WTC11 (cell line): ENCODE measurements around the gene XIRP2. TPM values are rescaled to one million over a fixed set of nuclear protein-coding genes. Genes with fewer than 3 reads are reported as not detected.

ENCODE experiments used
- ATAC-seq: fragments of 200-7000 bp; cut with Tn5 transposase; 2 replicates; pipeline ENCODE4 v1.10.0; 2021; ENCODE audit warnings: mild to moderate bottlenecking, moderate library complexity
- CTCF ChIA-PET: fragments of 300-600 bp; sonication (Branson Sonifier 250); formaldehyde crosslinking; loops from one replicate; lab custom pipeline; 2021; ENCODE audit warnings: antibody characterized with exemption; lab: Charles Lee
- POLR2A ChIA-PET: fragments of 350-600 bp; sonication (Branson Sonifier 250); formaldehyde crosslinking; loops from one replicate; lab custom pipeline; 2021; ENCODE audit warnings: antibody characterized with exemption; lab: Charles Lee
- DNase-seq: peaks from one replicate; pipeline ENCODE4 v3.0.0; 2021; ENCODE audit warnings: low spot score
- H3K27ac Mint-ChIP-seq: 2 replicates; pipeline ENCODE4 v1.8.0; 2021; ENCODE audit warnings: mixed read lengths
- H3K27me3 Mint-ChIP-seq: 2 replicates; pipeline ENCODE4 v1.8.0; 2021; ENCODE audit warnings: low read depth, mild to moderate bottlenecking, moderate library complexity, mixed read lengths
- H3K36me3 Mint-ChIP-seq: 2 replicates; pipeline ENCODE4 v1.8.0; 2021; ENCODE audit warnings: mixed read lengths
- H3K4me1 Mint-ChIP-seq: 2 replicates; pipeline ENCODE4 v1.8.0; 2022; ENCODE audit warnings: mixed read lengths
- H3K4me3 Mint-ChIP-seq: 2 replicates; pipeline ENCODE4 v1.8.0; 2021; ENCODE audit warnings: mild to moderate bottlenecking, moderate library complexity, mixed read lengths
- H3K9me3 Mint-ChIP-seq: 2 replicates; pipeline ENCODE4 v1.8.0; 2021; ENCODE audit warnings: mixed read lengths
- CDX4 ChIP-seq: fragments of 250-450 bp; sonication (Bioruptor Pico); IDR thresholded peaks from 2 replicates; pipeline ENCODE4 v1.9.0; 2021; ENCODE audit warnings: moderate library complexity, mild to moderate bottlenecking, inconsistent platforms, borderline replicate concordance
- CREB1 ChIP-seq: sonication (generic); formaldehyde crosslinking; IDR thresholded peaks from 2 replicates; pipeline ENCODE4 v1.8.0; 2023; ENCODE audit warnings: mild to moderate bottlenecking, missing genetic modification reagents
- CTCF ChIP-seq: fragments of 200-600 bp; IDR thresholded peaks from 2 replicates; pipeline ENCODE4 v1.8.0; 2022; ENCODE audit warnings: antibody characterized with exemption
- E2F1 ChIP-seq: sonication (generic); formaldehyde crosslinking; IDR thresholded peaks from 2 replicates; pipeline ENCODE4 v1.8.0; 2022; ENCODE audit warnings: mild to moderate bottlenecking, missing genetic modification reagents
- E2F5 ChIP-seq: sonication (generic); formaldehyde crosslinking; IDR thresholded peaks from 2 replicates; pipeline ENCODE4 v1.8.1; 2022; ENCODE audit warnings: mild to moderate bottlenecking, moderate library complexity, missing genetic modification reagents
- ETV6 ChIP-seq: sonication (generic); formaldehyde crosslinking; IDR thresholded peaks from 2 replicates; pipeline ENCODE4 v1.8.1; 2022; ENCODE audit warnings: mild to moderate bottlenecking, missing genetic modification reagents
- GABPB1 ChIP-seq: sonication (generic); formaldehyde crosslinking; IDR thresholded peaks from 2 replicates; pipeline ENCODE4 v1.8.1; 2023; ENCODE audit warnings: mild to moderate bottlenecking, missing genetic modification reagents
- HMGA2 ChIP-seq: fragments of 250-450 bp; sonication (Bioruptor Pico); IDR thresholded peaks from 2 replicates; pipeline ENCODE4 v1.4.0; 2021; ENCODE audit warnings: mild to moderate bottlenecking, moderate library complexity
- HMGXB4 ChIP-seq: sonication (generic); formaldehyde crosslinking; IDR thresholded peaks from 2 replicates; pipeline ENCODE4 v1.8.1; 2023; ENCODE audit warnings: mild to moderate bottlenecking, moderate library complexity, missing genetic modification reagents
- IRF1 ChIP-seq: sonication (generic); formaldehyde crosslinking; IDR thresholded peaks from 2 replicates; pipeline ENCODE4 v1.8.0; 2023; ENCODE audit warnings: missing genetic modification reagents
- IRF2 ChIP-seq: sonication (generic); formaldehyde crosslinking; IDR thresholded peaks from 2 replicates; pipeline ENCODE4 v1.8.0; 2022; ENCODE audit warnings: low read depth, missing genetic modification reagents, borderline replicate concordance
- JAZF1 ChIP-seq: fragments of 250-450 bp; sonication (Bioruptor Pico); IDR thresholded peaks from 2 replicates; pipeline ENCODE4 v1.9.0; 2021; ENCODE audit warnings: moderate library complexity, mild to moderate bottlenecking, inconsistent platforms
- JUN ChIP-seq: sonication (generic); formaldehyde crosslinking; IDR thresholded peaks from 2 replicates; pipeline ENCODE4 v1.8.0; 2023; ENCODE audit warnings: mild to moderate bottlenecking, missing genetic modification reagents
- KAT7 ChIP-seq: sonication (generic); formaldehyde crosslinking; IDR thresholded peaks from 2 replicates; pipeline ENCODE4 v1.8.1; 2023; ENCODE audit warnings: missing genetic modification reagents, mild to moderate bottlenecking, borderline replicate concordance
- NFYB ChIP-seq: sonication (generic); formaldehyde crosslinking; conservative IDR thresholded peaks from 2 replicates; pipeline ENCODE4 v1.8.0; 2022; ENCODE audit warnings: low read depth, missing genetic modification reagents
- NR2C2 ChIP-seq: sonication (generic); formaldehyde crosslinking; IDR thresholded peaks from 2 replicates; pipeline ENCODE4 v1.8.0; 2022; ENCODE audit warnings: mild to moderate bottlenecking, missing genetic modification reagents
- NR3C1 ChIP-seq: sonication (generic); formaldehyde crosslinking; conservative IDR thresholded peaks from 2 replicates; pipeline ENCODE4 v1.8.1; 2023; ENCODE audit warnings: low read depth, mild to moderate bottlenecking, missing genetic modification reagents
- OVOL2 ChIP-seq: fragments of 250-450 bp; sonication (Bioruptor Pico); IDR thresholded peaks from 2 replicates; pipeline ENCODE4 v1.9.0; 2021; ENCODE audit warnings: mild to moderate bottlenecking, borderline replicate concordance
- PRRX2 ChIP-seq: fragments of 250-450 bp; sonication (Bioruptor Pico); IDR thresholded peaks from 2 replicates; pipeline ENCODE4 v1.8.0; 2021; ENCODE audit warnings: mild to moderate bottlenecking
- RELA ChIP-seq: sonication (generic); formaldehyde crosslinking; IDR thresholded peaks from 2 replicates; pipeline ENCODE4 v1.8.1; 2022; ENCODE audit warnings: missing genetic modification reagents, mild to moderate bottlenecking, borderline replicate concordance
- TCF7 ChIP-seq: sonication (generic); formaldehyde crosslinking; IDR thresholded peaks from 2 replicates; pipeline ENCODE4 v1.8.0; 2022; ENCODE audit warnings: mild to moderate bottlenecking, low read depth, missing genetic modification reagents, moderate library complexity
- ZMAT4 ChIP-seq: fragments of 250-450 bp; sonication (Bioruptor Pico); IDR thresholded peaks from 2 replicates; pipeline ENCODE4 v1.9.0; 2021; ENCODE audit warnings: mild to moderate bottlenecking
- ZNF219 ChIP-seq: sonication (generic); formaldehyde crosslinking; IDR thresholded peaks from 2 replicates; pipeline ENCODE4 v1.8.0; 2023; ENCODE audit warnings: missing genetic modification reagents, mild to moderate bottlenecking, borderline replicate concordance
- ZNF232 ChIP-seq: sonication (generic); formaldehyde crosslinking; IDR thresholded peaks from 2 replicates; pipeline ENCODE4 v1.8.0; 2022; ENCODE audit warnings: mild to moderate bottlenecking, missing genetic modification reagents
- ZNF396 ChIP-seq: fragments of 250-450 bp; sonication (Bioruptor Pico); IDR thresholded peaks from 2 replicates; pipeline ENCODE4 v1.8.0; 2021; ENCODE audit warnings: mild to moderate bottlenecking, moderate library complexity, borderline replicate concordance
- ZNF512 ChIP-seq: sonication (generic); formaldehyde crosslinking; IDR thresholded peaks from 2 replicates; pipeline ENCODE4 v1.8.1; 2022; ENCODE audit warnings: missing genetic modification reagents, borderline replicate concordance
- ZNF671 ChIP-seq: fragments of 250-450 bp; sonication (Bioruptor Pico); IDR thresholded peaks from 2 replicates; pipeline ENCODE4 v1.8.0; 2021; ENCODE audit warnings: mild to moderate bottlenecking
- total RNA-seq: library from RNA; stranded (reverse); gene quantifications from 3 replicates; pipeline ENCODE4 v1.2.3, GENCODE V29; 2021

XIRP2 gene
- total RNA-seq, 1 experiment from 2014 or later = 0.87 TPM

GRCh38 chr2:167157523-167157922 lies 269.2 kb downstream of the XIRP2 start:
- Mint-ChIP-seq H3K27ac (no peak overlapping the region), H3K36me3 (peaks cover 21% of the 10 kb centered on the region), H3K4me3 (no peak overlapping the region), H3K4me1 (no peaks in the 10 kb centered on the region), H3K27me3 (no peaks in the 10 kb centered on the region; the same call in 1 of the 2 replicates), H3K9me3 (peaks cover 25% of the 10 kb centered on the region)
- CTCF ChIA-PET = no interaction called here
- POLR2A ChIA-PET = no interaction called here
- TF ChIP-seq CTCF = no peak
- no peak for TF ChIP-seq OVOL2
- TF ChIP-seq ZNF396 (CRISPR knock-in tag) = no peak
- TF ChIP-seq NR2C2 (CRISPR knock-in tag) = no peak
- no peak for TF ChIP-seq JAZF1 (CRISPR knock-in tag)
- TF ChIP-seq CDX4 (CRISPR knock-in tag) = no peak
- no peak for TF ChIP-seq CREB1 (CRISPR knock-in tag)
- TF ChIP-seq ZNF671 (CRISPR knock-in tag) = no peak
- no peak for ATAC-seq
- no peak for DNase-seq

GRCh38 chr2:167177196-167177595 lies 288.9 kb downstream of the XIRP2 start:
- Mint-ChIP-seq H3K27ac (no peak overlapping the region), H3K36me3 (peaks cover 23% of the 10 kb centered on the region), H3K4me1 (no peaks in the 10 kb centered on the region), H3K9me3 (peaks cover 50% of the 10 kb centered on the region), H3K4me3 (no peak overlapping the region), H3K27me3 (peaks cover 5% of the 10 kb centered on the region; the same call in 1 of the 2 replicates)
- CTCF ChIA-PET = no interaction called here
- POLR2A ChIA-PET = no interaction called here
- ATAC-seq = no peak
- TF ChIP-seq GABPB1 (CRISPR knock-in tag) = no peak
- no peak for TF ChIP-seq NFYB (CRISPR knock-in tag)
- no peak for TF ChIP-seq ZNF219 (CRISPR knock-in tag)
- no peak for TF ChIP-seq ETV6 (CRISPR knock-in tag)
- no peak for TF ChIP-seq IRF2 (CRISPR knock-in tag)
- TF ChIP-seq RELA (CRISPR knock-in tag) = no peak
- TF ChIP-seq HMGA2 (CRISPR knock-in tag) = no peak
- no peak for TF ChIP-seq NR3C1 (CRISPR knock-in tag)
- TF ChIP-seq KAT7 (CRISPR knock-in tag) = no peak
- TF ChIP-seq IRF1 (CRISPR knock-in tag) = no peak
- TF ChIP-seq E2F5 = no peak
- TF ChIP-seq HMGXB4 (CRISPR knock-in tag) = no peak
- TF ChIP-seq NR2C2 (CRISPR knock-in tag) = no peak
- no peak for TF ChIP-seq ZNF232
- TF ChIP-seq E2F1 (CRISPR knock-in tag) = no peak
- TF ChIP-seq JUN = no peak
- TF ChIP-seq ZMAT4 (CRISPR knock-in tag) = no peak
- TF ChIP-seq TCF7 (CRISPR knock-in tag) = no peak
- TF ChIP-seq ZNF512 (CRISPR knock-in tag) = no peak
- no peak for TF ChIP-seq PRRX2 (CRISPR knock-in tag)
- no peak for DNase-seq
